Measurements from ENCODE around the gene PTPRG. TPM values are rescaled to one million over a fixed set of nuclear protein-coding genes. Genes with fewer than 3 reads are reported as not detected.

PTPRG gene
- polyA plus RNA-seq, 3 donors = not detected

- no peaks in the 10 kb centered on the region for H3K27me3 ChIP-seq (ENCODE audit: control insufficient read depth in 2 of 2, insufficient read depth in 2 of 2, low read length in 2 of 2)
- intact Hi-C loops (cut with micrococcal nuclease) = no loop called here
- no CpG with 5 or more reads among the region's 3 CpGs for WGBS (ENCODE audit: insufficient coverage)
- no peak for DNase-seq
- H3K79me2 ChIP-seq (ENCODE audit: insufficient read depth, low read length) = no peaks in the 10 kb centered on the region
- no peak overlapping the region for H3K4me3 ChIP-seq (replicated peaks in 1 of 3; ENCODE audit: low read depth in 2 of 3, low read length in 3 of 3)
- Mint-ChIP-seq H3K9me3 (peaks cover 2 to 17% (median 8%) of the 10 kb centered on the region in 7 donors), H3K36me3 (no peaks in the 10 kb centered on the region), H3K27ac (no peak overlapping the region), H3K4me3 (no peak overlapping the region), H3K4me1 (no peaks in the 10 kb centered on the region), H3K27me3 (ENCODE audit: low read depth in 3 of 3) (peaks cover 0 to 2% (median 0%) of the 10 kb centered on the region in 3 donors)
- peaks cover 2 to 8% of the 10 kb centered on the region in 2 donors for H3K9me3 ChIP-seq (replicated peaks in 1 of 2; ENCODE audit: control insufficient read depth in 1 of 2, insufficient read depth in 1 of 2, low read length in 2 of 2)
- no peak for TF ChIP-seq CTCF (IDR thresholded peaks at IDR 0.05)
- no peak overlapping the region for H3K9ac ChIP-seq (ENCODE audit: insufficient read depth, low read length, poor library complexity, severe bottlenecking)
- H3K4me1 ChIP-seq (ENCODE audit: control insufficient read depth in 1 of 2, insufficient read depth in 2 of 2, low read length in 2 of 2) = no peaks in the 10 kb centered on the region
- H4K20me1 ChIP-seq (ENCODE audit: insufficient read depth, low read length) = no peaks in the 10 kb centered on the region
- no peak overlapping the region for H3K27ac ChIP-seq (ENCODE audit: low read depth in 1 of 2, low read length in 2 of 2)
- no peak overlapping the region for H2AFZ ChIP-seq (ENCODE audit: insufficient read depth, low read depth, low read length, poor library complexity, severe bottlenecking)
- no peak overlapping the region for H3K4me2 ChIP-seq (replicated peaks; ENCODE audit: extremely low read depth, low read length, poor library complexity, severe bottlenecking)
- no peaks in the 10 kb centered on the region for H3K36me3 ChIP-seq (replicated peaks in 1 of 2; ENCODE audit: control insufficient read depth in 1 of 2, insufficient read depth in 2 of 2, low read length in 2 of 2)
Measured at GRCh38 chr3:61741551-61741950, 180.2 kb downstream of the PTPRG start.

GRCh38 chr3:61742006-61742405 lies 180.6 kb downstream of the PTPRG start:
- no peak overlapping the region for H3K4me3 Mint-ChIP-seq
- no peaks in the 10 kb centered on the region for H3K79me2 ChIP-seq (ENCODE audit: insufficient read depth, low read length)
- H3K27ac Mint-ChIP-seq = no peak overlapping the region
- no peaks in the 10 kb centered on the region for H3K36me3 ChIP-seq (replicated peaks in 1 of 2; ENCODE audit: control insufficient read depth in 1 of 2, insufficient read depth in 2 of 2, low read length in 2 of 2)
- H3K27me3 Mint-ChIP-seq (ENCODE audit: low read depth in 3 of 3) = peaks cover 0 to 2% (median 0%) of the 10 kb centered on the region in 3 donors
- H3K4me1 ChIP-seq (ENCODE audit: control insufficient read depth in 1 of 2, insufficient read depth in 2 of 2, low read length in 2 of 2) = no peaks in the 10 kb centered on the region
- H3K9me3 ChIP-seq (replicated peaks in 1 of 2; ENCODE audit: control insufficient read depth in 1 of 2, insufficient read depth in 1 of 2, low read length in 2 of 2) = peaks cover 3 to 13% of the 10 kb centered on the region in 2 donors
- no peaks in the 10 kb centered on the region for H3K36me3 Mint-ChIP-seq
- H4K20me1 ChIP-seq (ENCODE audit: insufficient read depth, low read length) = no peaks in the 10 kb centered on the region
- WGBS (ENCODE audit: insufficient coverage) = no CpG with 5 or more reads among the region's 7 CpGs
- H3K9me3 Mint-ChIP-seq = peaks cover 0 to 17% (median 8%) of the 10 kb centered on the region in 7 donors
- H3K27ac ChIP-seq (ENCODE audit: low read depth in 1 of 2, low read length in 2 of 2) = no peak overlapping the region
- H3K4me1 Mint-ChIP-seq = no peaks in the 10 kb centered on the region
- H3K27me3 ChIP-seq (ENCODE audit: control insufficient read depth in 2 of 2, insufficient read depth in 2 of 2, low read length in 2 of 2) = no peaks in the 10 kb centered on the region
- TF ChIP-seq CTCF (IDR thresholded peaks at IDR 0.05) = no peak
- H3K4me3 ChIP-seq (replicated peaks in 1 of 3; ENCODE audit: low read depth in 2 of 3, low read length in 3 of 3) = no peak overlapping the region
- H3K4me2 ChIP-seq (replicated peaks; ENCODE audit: extremely low read depth, low read length, poor library complexity, severe bottlenecking) = no peak overlapping the region
- H2AFZ ChIP-seq (ENCODE audit: insufficient read depth, low read depth, low read length, poor library complexity, severe bottlenecking) = no peak overlapping the region
- intact Hi-C loops (cut with micrococcal nuclease) = no loop called here
- no peak for DNase-seq
- H3K9ac ChIP-seq (ENCODE audit: insufficient read depth, low read length, poor library complexity, severe bottlenecking) = no peak overlapping the region
